DND-41 (cell line): ENCODE data around the gene SCNN1A.

Source experiments
- ATAC-seq: fragments of 200-7000 bp; cut with Tn5 transposase; 3 replicates; pipeline ENCODE4 v1.9.1; 2021; ENCODE audit warnings: low read depth; ENCODE audit not compliant: insufficient read depth
- DNase-seq: peaks from one replicate; pipeline ENCODE4 v3.0.0-alpha.2; 2020
- H2AFZ ChIP-seq: 2 replicates; pipeline ENCODE4 v1.6.0; 2012; ENCODE audit warnings: low read depth, low read length
- H3K27ac ChIP-seq: 2 replicates; pipeline ENCODE4 v1.5.1; 2012; ENCODE audit warnings: low read length, inconsistent platforms
- H3K27me3 ChIP-seq: fragments of 200-600 bp; sonication (generic); 2 replicates; pipeline ENCODE4 v1.6.0; 2012; ENCODE audit warnings: low read length, mild to moderate bottlenecking, inconsistent platforms; ENCODE audit not compliant: insufficient read depth, poor library complexity
- H3K36me3 ChIP-seq: 2 replicates; pipeline ENCODE4 v1.5.1; 2012; ENCODE audit warnings: low read length, inconsistent platforms; ENCODE audit not compliant: insufficient read depth
- H3K4me1 ChIP-seq: 2 replicates; pipeline ENCODE4 v1.5.1; 2012; ENCODE audit warnings: mild to moderate bottlenecking, low read length; ENCODE audit not compliant: insufficient read depth
- H3K4me2 ChIP-seq: 2 replicates; pipeline ENCODE4 v1.6.0; 2012; ENCODE audit warnings: mild to moderate bottlenecking, moderate library complexity, low read length, inconsistent platforms; ENCODE audit not compliant: insufficient read depth
- H3K4me3 ChIP-seq, 2 experiments: fragments of 200-600 bp in 1 of 2; shearing (Covaris generic) in 1 of 2; 2 replicates each; pipeline ENCODE4 v1.5.1; 2012 to 2016; ENCODE audit warnings: inconsistent platforms in 2 of 2, low read length in 2 of 2, mild to moderate bottlenecking in 2 of 2, low read depth in 1 of 2, moderate library complexity in 1 of 2
- H3K79me2 ChIP-seq: 2 replicates; pipeline ENCODE4 v1.6.0; 2012; ENCODE audit warnings: low read length, inconsistent platforms; ENCODE audit not compliant: insufficient read depth
- H3K9ac ChIP-seq: 2 replicates; pipeline ENCODE4 v1.6.0; 2012; ENCODE audit warnings: low read depth, mild to moderate bottlenecking, inconsistent platforms, low read length, moderate library complexity
- H3K9me3 ChIP-seq: 2 replicates; pipeline ENCODE4 v1.5.1; 2012; ENCODE audit warnings: low read length, moderate library complexity, mild to moderate bottlenecking, inconsistent platforms; ENCODE audit not compliant: insufficient read depth, severe bottlenecking
- H4K20me1 ChIP-seq: 2 replicates; pipeline ENCODE4 v1.6.0; 2012; ENCODE audit warnings: low read length; ENCODE audit not compliant: insufficient read depth
- CTCF ChIP-seq: IDR thresholded peaks from 2 replicates; pipeline ENCODE4 v1.5.1; 2012; ENCODE audit warnings: borderline replicate concordance, low read length, moderate library complexity, mild to moderate bottlenecking; ENCODE audit not compliant: poor library complexity, severe bottlenecking; ENCODE audit errors: extremely low read depth
- EZH2 ChIP-seq: IDR thresholded peaks from 3 replicates; pipeline ENCODE4 v1.6.1; 2012; ENCODE audit warnings: borderline replicate concordance, low read depth, mild to moderate bottlenecking, moderate library complexity, low read length, inconsistent platforms; ENCODE audit not compliant: severe bottlenecking

The SCNN1A gene

GRCh38 chr12:6370576-6370935 is 4.8 kb downstream of the SCNN1A start:
- H3K4me1 ChIP-seq: no peaks in the 10 kb centered on the region
- no peaks in the 10 kb centered on the region for H3K27me3 ChIP-seq
- no peak overlapping the region for H2AFZ ChIP-seq
- ATAC-seq: no peak
- no peak overlapping the region for H3K27ac ChIP-seq
- H4K20me1 ChIP-seq: no peaks in the 10 kb centered on the region
- no peak overlapping the region for H3K4me2 ChIP-seq
- H3K4me3 ChIP-seq: no peak overlapping the region
- H3K9ac ChIP-seq: no peak overlapping the region
- no peaks in the 10 kb centered on the region for H3K9me3 ChIP-seq
- no peak for DNase-seq
- no peaks in the 10 kb centered on the region for H3K79me2 ChIP-seq
- TF ChIP-seq EZH2: no peak
- TF ChIP-seq CTCF: no peak
- H3K36me3 ChIP-seq: no peaks in the 10 kb centered on the region

GRCh38 chr12:6369916-6370575 is 5.3 kb downstream of the SCNN1A start:
- no peak for ATAC-seq
- H3K4me1 ChIP-seq: no peaks in the 10 kb centered on the region

GRCh38 chr12:6368906-6369525 is 6.3 kb downstream of the SCNN1A start:
- no peaks in the 10 kb centered on the region for H3K4me1 ChIP-seq

More at GRCh38 chr12:6369916-6370575, 5.3 kb downstream of the SCNN1A start:
- no peaks in the 10 kb centered on the region for H3K9me3 ChIP-seq
- no peak overlapping the region for H3K27ac ChIP-seq
- no peak for DNase-seq
- no peak overlapping the region for H3K4me3 ChIP-seq
- no peaks in the 10 kb centered on the region for H3K79me2 ChIP-seq
- H3K4me2 ChIP-seq: no peak overlapping the region
- H3K27me3 ChIP-seq: no peaks in the 10 kb centered on the region
- TF ChIP-seq CTCF (no peak), EZH2 (no peak)
- H4K20me1 ChIP-seq: no peaks in the 10 kb centered on the region
- H2AFZ ChIP-seq: no peak overlapping the region
- H3K9ac ChIP-seq: no peak overlapping the region
- no peaks in the 10 kb centered on the region for H3K36me3 ChIP-seq

More at GRCh38 chr12:6368906-6369525, 6.3 kb downstream of the SCNN1A start:
- Histone ChIP-seq H3K4me3 (no peak overlapping the region), H3K4me2 (no peak overlapping the region), H2AFZ (no peak overlapping the region), H3K9me3 (no peaks in the 10 kb centered on the region), H3K36me3 (no peaks in the 10 kb centered on the region), H3K9ac (no peak overlapping the region), H3K79me2 (no peaks in the 10 kb centered on the region), H3K27ac (no peak overlapping the region), H4K20me1 (no peaks in the 10 kb centered on the region), H3K27me3 (no peaks in the 10 kb centered on the region)
- no peak for TF ChIP-seq CTCF
- no peak for TF ChIP-seq EZH2
- ATAC-seq (no peak), DNase-seq (no peak)
